GM12872 (cell line): ENCODE results near the gene TST.

ENCODE experiments used
- TF ChIP-seq, protein P1 (sequence below): IDR thresholded peaks from 3 replicates; pipeline ENCODE4 v1.5.1; 2011; ENCODE audit warnings: low read depth, mild to moderate bottlenecking, low read length, moderate library complexity; ENCODE audit not compliant: insufficient read depth

The TST gene

DNA sequence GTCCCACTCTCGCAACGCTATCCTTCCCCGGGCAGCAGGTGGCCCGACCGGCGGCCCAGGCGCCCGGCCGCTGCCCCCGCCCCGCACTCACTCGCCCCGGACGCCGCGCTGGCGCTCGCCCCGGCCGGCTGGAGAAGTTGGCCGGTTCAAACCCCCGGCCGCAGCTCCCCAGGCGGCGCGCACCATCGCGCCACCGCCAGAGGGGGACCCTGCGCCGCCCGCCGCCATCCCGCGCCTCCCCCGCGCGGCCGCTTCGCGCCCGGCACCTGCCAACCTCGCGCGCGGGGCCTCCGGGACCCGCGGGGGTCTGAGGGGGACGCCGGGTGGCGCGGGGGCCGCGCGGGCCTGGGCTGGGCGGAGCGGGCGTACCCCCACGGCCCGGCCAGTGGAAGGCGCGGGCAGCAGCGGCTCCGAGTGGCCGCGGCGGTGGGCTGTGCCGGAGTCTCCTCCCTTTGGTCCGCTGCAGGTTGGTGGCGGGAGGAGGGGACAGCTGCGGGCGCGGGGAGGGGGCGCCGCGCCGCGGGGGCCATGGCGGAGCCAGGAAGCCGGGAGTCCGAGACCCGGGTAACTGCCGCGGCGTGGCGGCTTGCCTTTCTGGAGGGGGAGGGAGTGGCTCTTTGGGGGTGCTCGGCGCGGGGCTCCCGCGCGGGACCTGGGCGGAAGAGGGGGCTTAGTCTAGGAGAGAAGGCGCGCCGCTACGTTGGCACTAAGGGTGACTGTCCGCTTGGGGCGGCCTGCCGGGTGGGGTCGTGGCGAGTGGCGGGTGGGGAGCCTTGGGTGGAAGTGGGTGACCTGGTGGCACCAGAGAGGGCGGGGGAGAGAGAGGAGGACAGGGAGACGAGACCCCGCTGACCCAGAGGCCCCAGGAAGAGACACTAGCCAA lies at the start of gene TST, which contains the start of gene MPST:
Gene TST (minus strand): TSS at position 139 of the 883 bp plus-strand sequence. CDS start 715 bp downstream, outside the sequence.
Gene MPST (plus strand): TSS at position 434 of the 883 bp plus-strand sequence. CDS start 95 bp downstream, at position 529.
- TF ChIP-seq, protein P1, sequence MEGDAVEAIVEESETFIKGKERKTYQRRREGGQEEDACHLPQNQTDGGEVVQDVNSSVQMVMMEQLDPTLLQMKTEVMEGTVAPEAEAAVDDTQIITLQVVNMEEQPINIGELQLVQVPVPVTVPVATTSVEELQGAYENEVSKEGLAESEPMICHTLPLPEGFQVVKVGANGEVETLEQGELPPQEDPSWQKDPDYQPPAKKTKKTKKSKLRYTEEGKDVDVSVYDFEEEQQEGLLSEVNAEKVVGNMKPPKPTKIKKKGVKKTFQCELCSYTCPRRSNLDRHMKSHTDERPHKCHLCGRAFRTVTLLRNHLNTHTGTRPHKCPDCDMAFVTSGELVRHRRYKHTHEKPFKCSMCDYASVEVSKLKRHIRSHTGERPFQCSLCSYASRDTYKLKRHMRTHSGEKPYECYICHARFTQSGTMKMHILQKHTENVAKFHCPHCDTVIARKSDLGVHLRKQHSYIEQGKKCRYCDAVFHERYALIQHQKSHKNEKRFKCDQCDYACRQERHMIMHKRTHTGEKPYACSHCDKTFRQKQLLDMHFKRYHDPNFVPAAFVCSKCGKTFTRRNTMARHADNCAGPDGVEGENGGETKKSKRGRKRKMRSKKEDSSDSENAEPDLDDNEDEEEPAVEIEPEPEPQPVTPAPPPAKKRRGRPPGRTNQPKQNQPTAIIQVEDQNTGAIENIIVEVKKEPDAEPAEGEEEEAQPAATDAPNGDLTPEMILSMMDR: peak; percentile 24; the same call in 1 of the 3 replicates

DNA sequence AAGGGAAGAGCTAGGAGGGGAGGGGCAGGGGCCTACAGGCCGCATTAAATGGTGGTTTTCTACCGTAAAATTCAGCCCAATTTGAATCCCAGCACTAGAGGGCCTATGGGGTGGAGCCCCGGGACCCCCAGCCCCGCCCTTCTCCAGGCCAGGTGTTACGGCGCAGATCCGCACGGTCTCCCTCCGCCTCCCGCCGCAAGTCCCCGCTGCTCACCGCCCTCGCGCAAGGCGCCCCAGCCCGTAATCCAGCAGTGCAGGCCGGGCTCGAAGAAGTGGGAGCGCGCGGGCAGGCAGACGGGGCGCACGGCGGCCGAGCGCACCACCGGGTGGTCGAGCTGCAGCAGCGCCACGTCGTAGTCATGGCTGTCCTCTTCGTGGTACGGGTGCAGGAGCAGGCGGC lies 49.6 kb upstream of the TST start:
- TF ChIP-seq, protein P1: no peak

DNA sequence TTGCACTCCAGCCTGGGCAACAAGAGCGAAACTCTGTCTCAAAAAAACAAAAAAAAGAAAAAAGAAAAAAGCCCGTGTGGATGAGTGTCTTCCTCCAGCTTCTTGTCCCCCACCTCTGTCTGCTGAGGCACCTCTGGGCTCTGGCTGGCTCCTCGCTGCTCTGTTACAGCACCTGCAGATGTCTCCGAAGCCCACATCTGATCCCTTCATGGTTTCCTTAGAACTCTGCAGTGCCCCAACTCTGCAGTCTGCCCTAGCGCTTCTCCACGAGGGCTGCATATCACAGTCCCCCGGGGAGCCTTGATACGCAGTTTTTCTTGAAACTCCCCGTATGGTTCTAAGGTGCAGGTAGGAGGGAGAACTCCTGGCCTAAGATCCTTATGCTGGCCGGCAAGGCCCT lies 48.2 kb upstream of the TST start:
- TF ChIP-seq, protein P1: no peak

DNA sequence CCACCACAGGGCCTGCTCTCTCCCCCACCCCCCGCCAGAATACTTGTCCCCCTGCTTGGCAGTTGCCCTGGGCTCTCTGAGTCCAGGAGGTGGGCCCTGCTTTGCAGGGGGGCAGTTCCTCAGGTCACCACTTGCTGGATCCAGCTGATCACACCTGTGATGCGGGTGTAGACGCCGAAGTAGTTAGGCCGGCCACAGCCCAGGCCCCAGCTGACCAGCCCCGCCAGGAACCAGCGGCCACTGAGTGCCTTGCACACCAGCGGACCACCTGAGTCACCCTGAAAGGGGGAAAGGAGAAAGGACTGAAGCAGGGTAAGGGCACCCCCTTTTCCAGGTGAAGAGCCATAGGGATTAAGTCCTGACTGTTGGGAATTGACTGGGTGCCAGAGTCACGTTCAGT lies 46.7 kb upstream of the TST start:
- TF ChIP-seq, protein P1: no peak

DNA sequence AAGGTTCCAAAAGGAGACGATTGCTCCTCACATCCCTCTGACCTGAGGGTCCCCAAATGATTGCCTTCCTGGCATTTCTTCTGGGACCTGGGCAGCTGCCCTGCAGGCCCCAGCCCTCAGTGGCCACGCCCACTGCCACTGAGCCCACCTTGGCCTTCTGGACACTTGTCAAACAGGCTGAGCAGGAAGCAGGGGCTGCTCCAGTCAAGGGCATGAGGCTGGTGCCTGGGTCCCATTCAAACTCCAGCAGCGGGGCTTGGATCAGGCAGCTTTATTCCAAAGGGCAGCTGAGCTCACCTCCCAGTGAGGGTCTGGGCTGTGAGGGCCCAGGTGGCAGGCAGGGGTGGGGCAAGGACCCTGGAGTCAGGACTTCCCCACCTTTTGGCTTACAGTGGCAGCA lies 45.9 kb upstream of the TST start:
- TF ChIP-seq, protein P1: no peak

DNA sequence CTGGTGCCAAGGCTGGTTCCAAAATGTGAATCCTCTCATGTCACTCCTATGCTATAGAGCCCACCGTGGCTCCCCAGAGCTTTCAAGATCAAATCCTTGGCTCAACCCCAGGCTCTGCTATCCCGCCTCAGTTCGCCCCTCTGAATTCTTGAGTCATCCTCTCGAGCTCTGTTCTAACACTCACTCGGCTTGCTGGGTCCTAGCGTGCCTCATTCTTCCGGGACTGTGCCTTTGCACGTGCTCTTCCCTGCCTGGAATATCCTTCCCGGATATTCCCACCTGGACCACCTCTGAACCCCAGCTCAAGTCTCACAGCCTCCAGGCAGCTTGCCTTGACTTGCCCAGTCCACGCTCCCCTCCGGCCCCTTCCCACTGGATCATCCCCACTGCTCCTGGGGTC lies 45.3 kb upstream of the TST start:
- TF ChIP-seq, protein P1: no peak

DNA sequence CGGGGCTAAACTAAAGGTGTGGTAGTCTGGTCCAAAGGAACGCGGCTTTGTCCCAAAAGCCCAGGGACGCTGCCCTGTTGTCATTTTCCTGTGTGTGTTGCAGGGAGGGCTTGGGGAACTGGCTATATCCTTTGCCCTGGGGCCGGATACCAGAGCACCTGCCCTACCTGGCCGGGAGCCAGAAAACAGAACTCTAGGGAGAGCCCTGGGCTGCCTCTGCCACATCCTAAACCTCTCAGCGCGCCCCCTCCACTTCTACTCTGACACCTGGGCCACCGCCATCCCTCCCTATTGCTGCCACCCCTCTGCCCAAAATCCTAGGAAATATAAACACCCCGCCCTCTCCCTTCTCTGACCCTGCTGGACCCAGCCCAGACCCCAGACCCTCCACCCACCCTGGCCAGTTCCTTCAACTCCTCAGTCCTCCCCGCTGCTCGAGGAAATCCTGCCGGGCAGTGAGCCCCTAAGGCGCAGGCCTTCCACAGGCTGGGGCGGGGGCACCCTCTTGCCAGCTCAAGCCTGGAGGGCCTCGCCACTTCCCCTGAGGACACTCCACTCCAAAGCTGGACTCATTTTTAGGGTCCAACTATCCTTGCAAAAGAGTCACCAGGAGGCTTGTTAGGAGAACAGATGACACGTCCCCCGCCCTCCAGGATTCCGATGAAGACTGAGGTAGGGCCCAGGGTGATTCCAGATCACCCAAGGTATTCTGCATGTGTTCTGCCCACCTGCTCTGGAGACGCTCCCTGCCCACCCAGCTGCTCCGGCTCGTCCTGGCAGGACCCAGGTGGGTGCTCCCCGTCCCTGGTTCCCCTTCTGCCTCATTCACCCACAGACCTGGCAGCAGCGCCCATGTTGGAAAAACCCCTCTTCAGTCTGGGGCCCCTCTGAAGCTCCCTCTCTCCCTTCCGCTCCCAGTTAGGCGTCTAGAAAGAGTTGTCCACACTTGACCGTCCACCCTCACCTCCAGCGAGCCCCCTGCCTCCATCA lies 44.5 kb upstream of the TST start:
- TF ChIP-seq, protein P1: no peak
